ENCODE data around the gene ZNF385C. TPM values are rescaled to one million over a fixed set of nuclear protein-coding genes. Genes with fewer than 3 reads are reported as not detected.

Gene ZNF385C
- total and polyA plus RNA-seq, 2 of the 13 experiments (the other 11 are each of a cell fraction or from before 2014, with no cell fraction given): 2.3 to 6.1 TPM

DNA sequence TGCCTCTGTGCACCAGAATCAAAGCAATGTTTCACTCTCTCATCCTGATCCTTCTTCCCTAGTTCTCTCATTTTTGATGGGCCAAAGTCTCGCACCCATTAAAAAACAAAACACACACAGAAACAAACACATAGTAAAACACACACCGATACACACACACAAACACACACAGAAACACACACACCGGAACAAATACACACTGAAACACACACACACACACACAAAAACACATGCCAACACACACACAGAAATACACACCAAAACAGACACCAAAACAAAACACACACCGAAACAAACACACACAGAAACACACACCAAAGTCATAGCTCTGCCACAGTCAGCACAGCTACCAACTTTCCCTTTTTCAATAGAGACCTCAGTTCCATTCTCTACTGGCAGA lies 33.0 kb upstream of the ZNF385C start (continued):
- TF ChIP-seq, protein P1, sequence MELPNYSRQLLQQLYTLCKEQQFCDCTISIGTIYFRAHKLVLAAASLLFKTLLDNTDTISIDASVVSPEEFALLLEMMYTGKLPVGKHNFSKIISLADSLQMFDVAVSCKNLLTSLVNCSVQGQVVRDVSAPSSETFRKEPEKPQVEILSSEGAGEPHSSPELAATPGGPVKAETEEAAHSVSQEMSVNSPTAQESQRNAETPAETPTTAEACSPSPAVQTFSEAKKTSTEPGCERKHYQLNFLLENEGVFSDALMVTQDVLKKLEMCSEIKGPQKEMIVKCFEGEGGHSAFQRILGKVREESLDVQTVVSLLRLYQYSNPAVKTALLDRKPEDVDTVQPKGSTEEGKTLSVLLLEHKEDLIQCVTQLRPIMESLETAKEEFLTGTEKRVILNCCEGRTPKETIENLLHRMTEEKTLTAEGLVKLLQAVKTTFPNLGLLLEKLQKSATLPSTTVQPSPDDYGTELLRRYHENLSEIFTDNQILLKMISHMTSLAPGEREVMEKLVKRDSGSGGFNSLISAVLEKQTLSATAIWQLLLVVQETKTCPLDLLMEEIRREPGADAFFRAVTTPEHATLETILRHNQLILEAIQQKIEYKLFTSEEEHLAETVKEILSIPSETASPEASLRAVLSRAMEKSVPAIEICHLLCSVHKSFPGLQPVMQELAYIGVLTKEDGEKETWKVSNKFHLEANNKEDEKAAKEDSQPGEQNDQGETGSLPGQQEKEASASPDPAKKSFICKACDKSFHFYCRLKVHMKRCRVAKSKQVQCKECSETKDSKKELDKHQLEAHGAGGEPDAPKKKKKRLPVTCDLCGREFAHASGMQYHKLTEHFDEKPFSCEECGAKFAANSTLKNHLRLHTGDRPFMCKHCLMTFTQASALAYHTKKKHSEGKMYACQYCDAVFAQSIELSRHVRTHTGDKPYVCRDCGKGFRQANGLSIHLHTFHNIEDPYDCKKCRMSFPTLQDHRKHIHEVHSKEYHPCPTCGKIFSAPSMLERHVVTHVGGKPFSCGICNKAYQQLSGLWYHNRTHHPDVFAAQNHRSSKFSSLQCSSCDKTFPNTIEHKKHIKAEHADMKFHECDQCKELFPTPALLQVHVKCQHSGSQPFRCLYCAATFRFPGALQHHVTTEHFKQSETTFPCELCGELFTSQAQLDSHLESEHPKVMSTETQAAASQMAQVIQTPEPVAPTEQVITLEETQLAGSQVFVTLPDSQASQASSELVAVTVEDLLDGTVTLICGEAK (IDR thresholded peaks at IDR 0.05): peak; percentile 16; the same call in 1 of the 2 replicates
- TF ChIP-seq, protein P1 (CRISPR knock-in tag; IDR thresholded peaks at IDR 0.05): no peak
- TF ChIP-seq LCORL (IDR thresholded peaks at IDR 0.05) (peak; percentile 45; the same call in 1 of the 2 replicates), LCORL (CRISPR knock-in tag; IDR thresholded peaks at IDR 0.05) (no peak), SOX6 (IDR thresholded peaks at IDR 0.05) (0 out of 2 replicates have a peak, but pooled peaks have one; percentile 75), SOX6 (CRISPR knock-in tag; IDR thresholded peaks at IDR 0.05) (no peak), FOXP1 (IDR thresholded peaks at IDR 0.05) (peak; percentile 30; the same call in 1 of the 2 replicates), FOXP1 (CRISPR knock-in tag; IDR thresholded peaks at IDR 0.05) (no peak), NBN (conservative IDR thresholded peaks at IDR 0.05) (peak; percentile 92; the same call in 1 of the 2 replicates)
